CD1c-positive myeloid dendritic cell (primary cell): ENCODE measurements around the gene CCDC177.

Source experiments
- DNase-seq: peaks from one replicate; pipeline ENCODE4 v3.0.0-alpha.2; 2016; ENCODE audit errors: extremely low spot score

Gene CCDC177

GRCh38 chr14:69574263-69574953 lies at the start of gene CCDC177:
CCDC177 (minus strand) TSS chr14:69574871; CDS start chr14:69573622, 1,249 bp downstream.
- DNase-seq, result peak; percentile 68

GRCh38 chr14:69624136-69624535 lies 49.5 kb upstream of the CCDC177 start:
- peak; percentile 78 for DNase-seq

GRCh38 chr14:69620981-69621380 lies 46.3 kb upstream of the CCDC177 start:
- no peak for DNase-seq

- DNase-seq, result peak; percentile 84
Measured at GRCh38 chr14:69620211-69620611, 45.5 kb upstream of the CCDC177 start.

GRCh38 chr14:69619012-69619411 lies 44.3 kb upstream of the CCDC177 start:
- peak; percentile 64 for DNase-seq

GRCh38 chr14:69617796-69618195 lies 43.1 kb upstream of the CCDC177 start:
- DNase-seq, result no peak

GRCh38 chr14:69616408-69616773 lies 41.7 kb upstream of the CCDC177 start:
- DNase-seq, result no peak

- peak; percentile 95 for DNase-seq
Measured at GRCh38 chr14:69615496-69616407, 41.1 kb upstream of the CCDC177 start.

GRCh38 chr14:69615121-69615495 lies 40.4 kb upstream of the CCDC177 start:
- DNase-seq, result no peak

GRCh38 chr14:69614592-69614991 lies 39.9 kb upstream of the CCDC177 start:
- DNase-seq, result peak; percentile 95

- peak; percentile 53 for DNase-seq
Measured at GRCh38 chr14:69613312-69614073, 38.8 kb upstream of the CCDC177 start.

- DNase-seq, result no peak
Measured at GRCh38 chr14:69612783-69613130, 38.1 kb upstream of the CCDC177 start.

GRCh38 chr14:69612014-69612782 lies 37.5 kb upstream of the CCDC177 start:
- peak; percentile 73 for DNase-seq

GRCh38 chr14:69611172-69612013 lies 36.7 kb upstream of the CCDC177 start, which contains the start of gene SUSD6:
SUSD6 (plus strand) TSS chr14:69611596; CDS start chr14:69658593, 46,997 bp downstream.
- peak; percentile 95 for DNase-seq

GRCh38 chr14:69610874-69611171 lies 36.2 kb upstream of the CCDC177 start:
- DNase-seq, result no peak

- DNase-seq, result no peak
Measured at GRCh38 chr14:69610020-69610873, 35.6 kb upstream of the CCDC177 start.

- peak; percentile 44 for DNase-seq
Measured at GRCh38 chr14:69606258-69607184, 31.9 kb upstream of the CCDC177 start.

GRCh38 chr14:69605738-69606137 lies 31.1 kb upstream of the CCDC177 start:
- peak; percentile 49 for DNase-seq
